Endothelial cell of umbilical vein (primary cell): ENCODE data around the gene GNA12. TPM values are rescaled to one million over a fixed set of nuclear protein-coding genes. Genes with fewer than 3 reads are reported as not detected.

ENCODE experiments used
- BruUV-seq: library from RNA; stranded (reverse); fragments of 400-500 nt; replicated peaks from 2 replicates; lab custom pipeline; 2021; lab: Mats Ljungman, UMichigan
- CTCF ChIA-PET: fragments of 300-600, 350-600 bp; sonication (Branson Sonifier 250); formaldehyde crosslinking; loops from one replicate; lab custom pipeline; 2021; ENCODE audit warnings: antibody characterized with exemption, inconsistent platforms; lab: Charles Lee
- POLR2A ChIA-PET: fragments of 300-600, 350-600 bp; sonication (Branson Sonifier 250); formaldehyde crosslinking; loops from one replicate; lab custom pipeline; 2021; ENCODE audit warnings: antibody characterized with exemption, inconsistent platforms; lab: Charles Lee
- DNase-seq: peaks from one replicate; pipeline ENCODE4 v3.0.0-alpha.2; 2011; ENCODE audit warnings: low read depth, low spot score
- FAIRE-seq: peaks from 2 replicates; lab custom pipeline; 2011; peaks lifted over from hg19 to GRCh38; lab: Jason Lieb, UNC
- H2AFZ ChIP-seq: 2 replicates; pipeline ENCODE4 v1.6.0; 2012; ENCODE audit warnings: low read depth, low read length, control low read depth, inconsistent platforms
- H3K27ac ChIP-seq: 2 replicates; pipeline ENCODE4 v1.5.1; 2011; ENCODE audit warnings: low read depth, mild to moderate bottlenecking, control low read depth, low read length, moderate library complexity; ENCODE audit not compliant: insufficient read depth
- H3K27me3 ChIP-seq, 2 experiments: 2 replicates each; pipeline versions ENCODE4 v1.6.0 to v1.6.1; 2011; ENCODE audit warnings: low read length in 2 of 2, mixed read lengths in 1 of 2; ENCODE audit not compliant: control insufficient read depth in 2 of 2, insufficient read depth in 2 of 2
- H3K36me3 ChIP-seq, 2 experiments: 2 replicates in 1 of 2; 3 replicates in 1 of 2; pipeline ENCODE4 v1.5.1; 2011; ENCODE audit warnings: low read length in 2 of 2, mild to moderate bottlenecking in 1 of 2, moderate library complexity in 1 of 2; ENCODE audit not compliant: control insufficient read depth in 2 of 2, insufficient read depth in 2 of 2; ENCODE audit errors: extremely low read depth in 1 of 2
- H3K4me1 ChIP-seq: 3 replicates; pipeline ENCODE4 v1.5.1; 2011; ENCODE audit warnings: mild to moderate bottlenecking, low read length; ENCODE audit not compliant: control insufficient read depth, insufficient read depth; ENCODE audit errors: extremely low read depth
- H3K4me2 ChIP-seq: 2 replicates; pipeline ENCODE4 v1.6.1; 2011; ENCODE audit warnings: low read length, control low read depth, mixed read lengths; ENCODE audit not compliant: insufficient read depth
- H3K4me3 ChIP-seq, 3 experiments: fragments of 200-600 bp in 1 of 3; sonication (generic), shearing (Covaris generic) in 1 of 3; replicated peaks in 1 of 3; 2 replicates each; pipeline ENCODE4 v1.5.1; 2011 to 2016; ENCODE audit warnings: control low read depth in 3 of 3, low read length in 3 of 3, mild to moderate bottlenecking in 2 of 3, inconsistent platforms in 1 of 3, low read depth in 1 of 3, moderate library complexity in 1 of 3; ENCODE audit not compliant: insufficient read depth in 1 of 3
- H3K79me2 ChIP-seq: 2 replicates; pipeline ENCODE4 v1.6.0; 2012; ENCODE audit warnings: low read length, inconsistent platforms; ENCODE audit not compliant: control insufficient read depth, insufficient read depth
- H3K9ac ChIP-seq: replicated peaks from 2 replicates; pipeline ENCODE3; 2011; ENCODE audit warnings: low read length, control low read depth; ENCODE audit not compliant: insufficient read depth; ENCODE audit errors: extremely low read depth
- H3K9me1 ChIP-seq: replicated peaks from 3 replicates; pipeline ENCODE4 v1.6.0; 2011; ENCODE audit warnings: mild to moderate bottlenecking, low read length; ENCODE audit not compliant: control insufficient read depth, insufficient read depth; ENCODE audit errors: extremely low read depth
- H3K9me3 ChIP-seq: replicated peaks from 2 replicates; pipeline ENCODE4 v1.5.1; 2012; ENCODE audit warnings: low read length, inconsistent platforms; ENCODE audit not compliant: control insufficient read depth, insufficient read depth
- H4K20me1 ChIP-seq: replicated peaks from 2 replicates; pipeline ENCODE3; 2011; ENCODE audit warnings: mild to moderate bottlenecking, low read length; ENCODE audit not compliant: control insufficient read depth, insufficient read depth; ENCODE audit errors: extremely low read depth
- CTCF ChIP-seq, 2 donors: IDR thresholded peaks; 1 replicate in 1 of 2; 2 replicates in 1 of 2; pipeline ENCODE4 v1.5.1; 2011; ENCODE audit warnings: low read length in 2 of 2, mild to moderate bottlenecking in 2 of 2, moderate library complexity in 2 of 2, control low read depth in 1 of 2, inconsistent platforms in 1 of 2, low read depth in 1 of 2; ENCODE audit not compliant: insufficient read depth in 1 of 2; ENCODE audit errors: extremely low read depth in 1 of 2
- EZH2 ChIP-seq: IDR thresholded peaks from 2 replicates; pipeline ENCODE4 v1.6.1; 2012; ENCODE audit warnings: borderline replicate concordance, low read depth, mild to moderate bottlenecking, moderate library complexity, low read length, inconsistent platforms; ENCODE audit not compliant: severe bottlenecking
- FOS ChIP-seq: IDR thresholded peaks from 2 replicates; pipeline ENCODE4 v1.6.1; 2011; ENCODE audit warnings: mild to moderate bottlenecking, low read length, moderate library complexity, borderline replicate concordance; ENCODE audit not compliant: insufficient read depth
- GATA2 ChIP-seq: IDR thresholded peaks from 2 replicates; pipeline ENCODE4 v1.7.0; 2011; ENCODE audit warnings: low read depth, mild to moderate bottlenecking, moderate library complexity, mixed read lengths, low read length; ENCODE audit not compliant: insufficient read length, insufficient read depth
- JUN ChIP-seq: IDR thresholded peaks from 2 replicates; pipeline ENCODE4 v1.6.1; 2011; ENCODE audit warnings: borderline replicate concordance, low read depth; ENCODE audit not compliant: insufficient read length, insufficient read depth
- MAX ChIP-seq: IDR thresholded peaks from 2 replicates; pipeline ENCODE4 v1.6.1; 2011; ENCODE audit not compliant: insufficient read depth, insufficient read length
- MYC ChIP-seq: IDR thresholded peaks from one replicate; pipeline ENCODE4 v1.6.1; 2011; ENCODE audit warnings: mild to moderate bottlenecking, low read depth, low read length
- POLR2A ChIP-seq: IDR thresholded peaks from 2 replicates; pipeline ENCODE4 v1.6.1; 2012; ENCODE audit warnings: low read depth, mild to moderate bottlenecking, control low read depth, low read length
- POLR2AphosphoS5 ChIP-seq: IDR thresholded peaks from 2 replicates; pipeline ENCODE4 v1.6.1; 2012; ENCODE audit warnings: low read depth, mild to moderate bottlenecking, control low read depth, low read length, moderate library complexity; ENCODE audit not compliant: insufficient read depth
- dilution Hi-C: fragments of 300-500 bp; cut with MboI; formaldehyde crosslinking; loops from one replicate; pipeline ENCODE4 v1.15.0; 2019; ENCODE audit warnings: low sequenced_read_pairs; ENCODE audit not compliant: extremely low pct_ligation_motif_present
- intact Hi-C: fragments of 100-400 bp; cut with micrococcal nuclease; formaldehyde crosslinking; loops from one replicate; pipeline ENCODE4 v1.10.0; 2022
- polyA plus RNA-seq, 4 experiments: library from polyadenylated mRNA; depleted of rRNA in 3 of 4; stranded (reverse) in 3 of 4; unstranded in 1 of 4; fragments of >200 nt; gene quantifications; 2 replicates each; pipeline versions ENCODE4 v1.2.1 to v1.2.3, GENCODE V29; 2011 to 2012; ENCODE audit warnings: missing spikeins in 1 of 4
- total RNA-seq: library from RNA; stranded (reverse); gene quantifications from 2 replicates; pipeline ENCODE4 v1.2.3, GENCODE V29; 2021

Gene GNA12
- total and polyA plus RNA-seq, 2 donors (not counting 3 experiments of a cell fraction or from before 2014, with no cell fraction given): 63.0 to 75.1 TPM

GRCh38 chr7:2803342-2803692 is 40.8 kb downstream of the GNA12 start:
- Histone ChIP-seq H3K27me3 (no peaks in the 10 kb centered on the region), H3K9me3 (no peaks in the 10 kb centered on the region), H3K4me2 (peak overlapping the region; percentile 57), H3K27ac (no peak overlapping the region), H3K4me3 (no peak overlapping the region), H3K9me1 (no peaks in the 10 kb centered on the region), H4K20me1 (peaks cover 4% of the 10 kb centered on the region), H2AFZ (no peak overlapping the region), H3K79me2 (peaks cover 56% of the 10 kb centered on the region), H3K9ac (no peak overlapping the region), H3K36me3 (no peaks in the 10 kb centered on the region), H3K4me1 (peaks cover 22% of the 10 kb centered on the region)
- no peak for FAIRE-seq
- TF ChIP-seq EZH2 (no peak), MAX (no peak), MYC (no peak), POLR2A (no peak), JUN (no peak), CTCF (IDR thresholded peaks at IDR 0.05; ENCODE audit: extremely low read depth in 1 of 2, insufficient read depth in 1 of 2, low read depth in 1 of 2, low read length in 2 of 2) (no peak), FOS (no peak), POLR2AphosphoS5 (no peak), GATA2 (no peak)
- DNase-seq: no peak
- intact Hi-C loops (no loop called here), dilution Hi-C loops (no loop called here)
- CTCF ChIA-PET: interaction anchor here (1.0 to 1.4 kb wide), 3 partner anchors 11 to 18 kb away, joined by 3 to 6 read pairs (median 4); no protein-coding TSS in a partner anchor
- BruUV-seq: no TSS peak
- POLR2A ChIA-PET: no interaction called here
